Natural killer cell (primary cell): ENCODE measurements around the gene ZNF180. TPM values are rescaled to one million over a fixed set of nuclear protein-coding genes. Genes with fewer than 3 reads are reported as not detected.
"Not testable (repeated sequence)": the region's sequence is repeated elsewhere in the genome, so short reads cannot be mapped to it uniquely, and the experiment has no call there.

Experiments used
- ATAC-seq, 3 donors: fragments of 150-1000 bp in 2 of 3; fragments of 200-7000 bp in 1 of 3; cut with Tn5 transposase; 1 replicate in 1 of 3; 2 replicates in 2 of 3; pipeline ENCODE4 v1.10.0; 2021; ENCODE audit warnings: mild to moderate bottlenecking in 2 of 3, moderate library complexity in 2 of 3
- DNase-seq, 2 donors: peaks; one replicate each; pipeline versions ENCODE4 v3.0.0 to v3.0.0-alpha.2; 2013 to 2021; ENCODE audit warnings: mixed read lengths in 1 of 2
- H3K27ac ChIP-seq: one replicate; pipeline ENCODE4 v1.5.1; 2013; ENCODE audit warnings: mild to moderate bottlenecking, low read length
- H3K27me3 ChIP-seq: one replicate; pipeline ENCODE4 v1.6.1; 2013; ENCODE audit warnings: low read length; ENCODE audit not compliant: control insufficient read depth, insufficient read depth
- H3K36me3 ChIP-seq: one replicate; pipeline ENCODE4 v1.6.1; 2013; ENCODE audit warnings: low read length; ENCODE audit not compliant: control insufficient read depth, insufficient read depth
- H3K4me1 ChIP-seq: one replicate; pipeline ENCODE4 v1.6.1; 2013; ENCODE audit warnings: low read length; ENCODE audit not compliant: control insufficient read depth, insufficient read depth
- H3K4me3 ChIP-seq: one replicate; pipeline ENCODE4 v1.5.1; 2013; ENCODE audit warnings: low read length
- H3K9me3 ChIP-seq: one replicate; pipeline ENCODE4 v1.6.1; 2013; ENCODE audit warnings: low read length; ENCODE audit not compliant: control insufficient read depth, insufficient read depth
- H3K27ac Mint-ChIP-seq, 2 donors: one replicate each; pipeline ENCODE4 v1.8.0; 2022; ENCODE audit warnings: mild to moderate bottlenecking in 2 of 2, mixed read lengths in 2 of 2, moderate library complexity in 1 of 2
- H3K27me3 Mint-ChIP-seq, 2 donors: one replicate each; pipeline ENCODE4 v1.8.0; 2022; ENCODE audit warnings: low read depth in 2 of 2, mixed read lengths in 2 of 2
- H3K36me3 Mint-ChIP-seq: one replicate; pipeline ENCODE4 v1.8.0; 2022; ENCODE audit warnings: mixed read lengths
- H3K4me1 Mint-ChIP-seq, 2 donors: one replicate each; pipeline ENCODE4 v1.8.0; 2022; ENCODE audit warnings: mixed read lengths in 2 of 2
- H3K4me3 Mint-ChIP-seq: one replicate; pipeline ENCODE4 v1.8.0; 2022; ENCODE audit warnings: mild to moderate bottlenecking, moderate library complexity, mixed read lengths
- H3K9me3 Mint-ChIP-seq, 2 donors: one replicate each; pipeline ENCODE4 v1.8.0; 2022; ENCODE audit warnings: mixed read lengths in 2 of 2
- CTCF ChIP-seq: fragments of 200-600 bp; IDR thresholded peaks from one replicate; pipeline ENCODE4 v1.8.0; 2022; ENCODE audit warnings: antibody characterized with exemption
- WGBS: methylation state at CpG from one replicate; pipeline ENCODE4 v1.1.7; 2013; ENCODE audit warnings: missing lambda C conversion rate; ENCODE audit not compliant: insufficient coverage; 5-methylcytosine and 5-hydroxymethylcytosine counted together
- intact Hi-C: fragments of 100-400 bp; cut with micrococcal nuclease; formaldehyde crosslinking; loops from one replicate; pipeline ENCODE4 v1.14.2; 2022
- total RNA-seq, 4 donors: library from RNA; stranded (reverse); fragments of 120-200 nt in 1 of 4; gene quantifications; one replicate each; pipeline versions ENCODE4 v1.2.3 to v1.2.4, GENCODE V29; 2013 to 2022

The ZNF180 gene
- total RNA-seq, 3 donors from 2014 or later (not counting 1 experiment from before 2014, with no cell fraction given) = 6.0 to 8.7 (median 8.0) TPM

GRCh38 chr19:44498988-44499387 lies 1.3 kb downstream of the ZNF180 start:
- peak in 1 of 2 donors; percentile 5 for DNase-seq
- Histone ChIP-seq H3K36me3 (peaks cover 26% of the 10 kb centered on the region), H3K4me1 (peaks cover 31% of the 10 kb centered on the region), H3K9me3 (peaks cover 44% of the 10 kb centered on the region), H3K27ac (no peak overlapping the region), H3K4me3 (no peak overlapping the region), H3K27me3 (peaks cover under 1% of the 10 kb centered on the region)
- TF ChIP-seq CTCF = no peak
- intact Hi-C loops = no loop called here
- peaks cover 44 to 56% of the 10 kb centered on the region in 2 donors for H3K4me1 Mint-ChIP-seq
- peaks cover 3 to 14% of the 10 kb centered on the region in 2 donors for H3K9me3 Mint-ChIP-seq
- WGBS = 99% methylated on average over 9 of the region's 9 CpGs
- peak overlapping the region in 1 of 2 donors; percentile 95 for H3K27ac Mint-ChIP-seq
- H3K4me3 Mint-ChIP-seq = peak overlapping the region; percentile 97
- peaks cover 0 to 5% of the 10 kb centered on the region in 2 donors for H3K27me3 Mint-ChIP-seq
- no peak for ATAC-seq
- H3K36me3 Mint-ChIP-seq = peaks cover 20% of the 10 kb centered on the region

GRCh38 chr19:44496711-44497110 lies 3.6 kb downstream of the ZNF180 start:
- H3K36me3 ChIP-seq = peaks cover 45% of the 10 kb centered on the region
- peaks cover 7 to 24% of the 10 kb centered on the region in 2 donors for H3K9me3 Mint-ChIP-seq

DNA sequence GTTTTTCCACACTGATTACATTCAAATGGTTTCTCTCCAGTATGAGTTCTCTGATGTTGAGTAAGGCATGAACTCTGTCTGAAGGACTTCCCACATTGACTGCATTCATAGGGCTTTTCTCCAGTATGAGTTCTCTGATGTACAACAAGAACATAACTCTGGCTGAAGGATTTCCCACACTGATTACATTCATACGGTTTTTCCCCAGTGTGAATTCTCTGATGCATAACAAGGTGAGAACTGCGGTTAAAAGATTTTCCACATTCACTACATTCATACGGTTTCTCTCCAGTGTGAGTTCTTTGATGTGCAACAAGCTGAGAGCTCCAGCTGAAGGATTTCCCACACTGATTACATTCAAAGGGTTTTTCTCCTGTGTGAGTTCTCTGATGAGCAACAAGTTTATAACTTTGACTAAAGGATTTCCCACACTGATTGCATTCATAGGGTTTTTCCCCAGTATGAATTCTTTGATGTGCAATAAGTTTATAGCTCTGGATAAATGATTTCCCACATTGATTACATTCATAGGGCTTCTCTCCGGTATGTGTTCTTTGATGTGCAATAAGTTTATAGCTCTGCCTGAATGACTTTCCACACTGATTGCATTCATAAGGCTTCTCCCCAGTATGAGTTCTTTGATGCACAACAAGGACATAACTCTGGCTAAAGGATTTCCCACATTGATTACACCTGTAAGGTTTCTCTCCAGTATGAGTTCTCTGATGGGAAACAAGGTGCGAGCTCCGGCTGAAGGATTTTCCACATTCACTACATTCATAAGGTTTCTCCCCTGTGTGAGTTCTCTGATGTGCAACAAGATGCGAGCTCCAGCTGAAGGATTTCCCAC lies 23.5 kb downstream of the ZNF180 start:
- 95% methylated on average over 5 of the region's 7 CpGs for WGBS
- H3K4me3 ChIP-seq = no peak overlapping the region

More at GRCh38 chr19:44496711-44497110, 3.6 kb downstream of the ZNF180 start:
- Histone ChIP-seq H3K9me3 (peaks cover 64% of the 10 kb centered on the region), H3K27ac (no peak overlapping the region), H3K4me1 (peaks cover 31% of the 10 kb centered on the region), H3K4me3 (no peak overlapping the region), H3K27me3 (no peaks in the 10 kb centered on the region)
- H3K36me3 Mint-ChIP-seq = peaks cover 41% of the 10 kb centered on the region
- intact Hi-C loops = no loop called here
- 100% methylated on average over 1 of the region's 1 CpG for WGBS
- no peak overlapping the region for H3K4me3 Mint-ChIP-seq
- H3K27ac Mint-ChIP-seq = no peak overlapping the region
- no peaks in the 10 kb centered on the region for H3K27me3 Mint-ChIP-seq
- DNase-seq (no peak), ATAC-seq (no peak)
- TF ChIP-seq CTCF = no peak
- peaks cover 50 to 56% of the 10 kb centered on the region in 2 donors for H3K4me1 Mint-ChIP-seq

DNA sequence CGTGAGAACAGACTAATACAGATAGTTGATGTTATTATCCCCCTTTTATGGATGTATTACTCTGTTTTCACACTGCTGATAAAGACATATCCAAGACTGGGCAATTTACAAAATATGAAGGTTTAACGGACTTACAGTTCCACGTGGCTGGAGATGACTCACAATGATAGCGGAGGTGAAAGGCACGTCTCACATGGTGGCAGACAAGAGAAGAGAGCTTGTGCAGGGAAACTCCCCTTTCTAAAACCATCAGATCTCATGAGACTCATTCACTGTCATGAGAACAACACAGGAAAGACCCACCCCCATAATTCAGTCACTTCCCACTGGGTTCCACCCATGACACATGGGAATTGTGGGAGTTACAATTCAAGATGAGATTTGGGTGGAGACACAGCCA lies 31.6 kb downstream of the ZNF180 start:
- DNase-seq, H3K4me1 Mint-ChIP-seq, H3K27ac Mint-ChIP-seq, ATAC-seq, H3K4me3 Mint-ChIP-seq, H3K27ac ChIP-seq, intact Hi-C loops, H3K27me3 Mint-ChIP-seq, H3K36me3 ChIP-seq, H3K27me3 ChIP-seq, H3K4me1 ChIP-seq, H3K4me3 ChIP-seq: not testable (repeated sequence)
- Mint-ChIP-seq H3K36me3 (peaks cover 79% of the 10 kb centered on the region), H3K9me3 (peaks cover 16 to 49% of the 10 kb centered on the region in 2 donors)
- 56% methylated on average over 4 of the region's 5 CpGs for WGBS
- H3K9me3 ChIP-seq = peaks cover 57% of the 10 kb centered on the region

More for the DNA sequence above, 23.5 kb downstream of the ZNF180 start:
- no peaks in the 10 kb centered on the region for H3K4me1 Mint-ChIP-seq
- TF ChIP-seq CTCF = no peak
- intact Hi-C loops = no loop called here
- H3K9me3 ChIP-seq = peaks cover 79% of the 10 kb centered on the region
- no peaks in the 10 kb centered on the region for H3K4me1 ChIP-seq
- peaks cover 86% of the 10 kb centered on the region for H3K36me3 Mint-ChIP-seq
- no peaks in the 10 kb centered on the region for H3K27me3 ChIP-seq
- H3K9me3 Mint-ChIP-seq = peaks cover 16 to 35% of the 10 kb centered on the region in 2 donors
- DNase-seq (peak in 1 of 2 donors; percentile 13), ATAC-seq (no peak)
- peak overlapping the region in 1 of 2 donors; percentile 75 for H3K27ac Mint-ChIP-seq
- no peak overlapping the region for H3K27ac ChIP-seq
- no peaks in the 10 kb centered on the region for H3K27me3 Mint-ChIP-seq
- H3K4me3 Mint-ChIP-seq = peak overlapping the region; percentile 65
- peaks cover 49% of the 10 kb centered on the region for H3K36me3 ChIP-seq

DNA sequence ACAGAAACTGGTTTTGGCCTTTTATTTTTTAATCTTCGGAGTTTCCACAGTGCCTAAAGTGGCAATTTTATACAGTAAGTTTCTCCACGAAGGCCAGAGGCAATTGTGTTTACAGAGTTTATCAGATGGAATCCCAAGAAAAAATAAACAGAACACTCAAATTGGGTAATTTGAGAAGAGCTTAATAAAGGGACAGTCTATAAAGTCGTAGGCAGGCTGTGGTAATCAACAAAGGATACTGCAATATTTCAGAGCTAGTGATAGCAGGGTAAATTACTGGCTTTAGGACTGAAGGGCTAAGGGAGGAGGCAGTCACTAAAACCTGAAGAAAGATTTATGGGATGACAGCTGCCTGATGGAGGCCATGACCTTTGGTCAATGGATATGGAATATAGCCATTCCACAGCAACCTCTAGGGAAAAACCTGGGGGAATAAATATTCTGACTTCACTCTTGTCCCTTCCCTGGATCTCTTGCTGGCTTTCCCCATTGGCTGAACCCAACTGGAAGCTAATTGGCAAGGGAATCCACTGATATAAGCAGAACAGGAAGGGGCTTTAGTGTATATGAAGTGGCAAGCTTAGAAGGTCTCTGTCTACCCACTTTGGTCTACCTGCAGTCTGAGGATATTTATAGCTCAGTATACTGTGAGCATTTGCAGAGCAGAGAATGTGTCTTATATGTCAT lies 37.6 kb downstream of the ZNF180 start:
- H3K27ac Mint-ChIP-seq, H3K27me3 ChIP-seq, DNase-seq, H3K4me3 Mint-ChIP-seq, H3K4me1 ChIP-seq, H3K4me1 Mint-ChIP-seq, intact Hi-C loops, H3K27ac ChIP-seq, H3K4me3 ChIP-seq, ATAC-seq, H3K36me3 ChIP-seq, H3K27me3 Mint-ChIP-seq: not testable (repeated sequence)
- 45% methylated on average over 3 of the region's 3 CpGs for WGBS
- Mint-ChIP-seq H3K36me3 (peaks cover 40% of the 10 kb centered on the region), H3K9me3 (peaks cover 10 to 28% of the 10 kb centered on the region in 2 donors)
- peaks cover 26% of the 10 kb centered on the region for H3K9me3 ChIP-seq
